Testis (tissue), 3 donors: ENCODE measurements around the gene CLCN3. TPM values are rescaled to one million over a fixed set of nuclear protein-coding genes. Genes with fewer than 3 reads are reported as not detected.

ENCODE experiments used
- DNase-seq: peaks from one replicate; pipeline ENCODE4 v3.0.0-alpha.2; 2019
- H3K27ac ChIP-seq, 2 donors: fragments of 200-600 bp; sonication (generic); one replicate each; pipeline ENCODE4 v1.5.1; 2019
- H3K27me3 ChIP-seq: fragments of 200-600 bp; sonication (generic); one replicate; pipeline ENCODE4 v1.5.1; 2019
- H3K36me3 ChIP-seq: fragments of 200-600 bp; sonication (generic); one replicate; pipeline ENCODE4 v1.5.1; 2017; ENCODE audit warnings: low read depth; ENCODE audit errors: missing control alignments
- H3K4me1 ChIP-seq: fragments of 200-600 bp; sonication (generic); one replicate; pipeline ENCODE4 v1.5.1; 2019
- H3K4me3 ChIP-seq, 2 donors: fragments of 200-600 bp; sonication (generic); one replicate each; pipeline ENCODE4 v1.5.1; 2017 to 2019
- H3K9me3 ChIP-seq: fragments of 200-600 bp; sonication (generic); one replicate; pipeline ENCODE4 v1.5.1; 2017
- CTCF ChIP-seq, 3 experiments: fragments of 450-650 bp in 2 of 3; fragments of 200-600 bp in 1 of 3; sonication (generic) in 1 of 3; IDR thresholded peaks; one replicate each; pipeline ENCODE4 v1.5.1; 2016 to 2019; ENCODE audit warnings: antibody characterized with exemption in 3 of 3, mild to moderate bottlenecking in 2 of 3, moderate library complexity in 1 of 3
- POLR2A ChIP-seq: fragments of 450-650 bp; IDR thresholded peaks from one replicate; pipeline ENCODE4 v1.6.1; 2017; ENCODE audit warnings: antibody characterized with exemption, mild to moderate bottlenecking, moderate library complexity
- WGBS, 2 donors: methylation state at CpG; one replicate each; pipeline ENCODE4 v1.1.5; 2018; 5-methylcytosine and 5-hydroxymethylcytosine counted together
- intact Hi-C: fragments of 100-400 bp; cut with DNase I; formaldehyde crosslinking; loops from one replicate; pipeline ENCODE4 v1.15.1; 2023; ENCODE audit warnings: low total_unique reads
- polyA plus RNA-seq: library from polyadenylated mRNA; stranded (reverse); fragments of 350-450 nt; fragmentation: Illumina TruSeq; extraction: RNeasy Lipid Tissue Mini Kit (QIAGEN cat#74804); gene quantifications from one replicate; pipeline ENCODE4 v1.2.3, GENCODE V29; 2014; ENCODE audit warnings: low read depth, low replicate concordance; ENCODE audit not compliant: insufficient read depth
- total RNA-seq, 2 donors: library from RNA; depleted of rRNA; stranded (reverse); fragments of >200 nt; gene quantifications; one replicate each; pipeline ENCODE4 v1.2.3, GENCODE V29; 2016

The CLCN3 gene
- total and polyA plus RNA-seq, 3 donors from 2014 or later = 63.0 to 97.4 (median 89.2) TPM

GRCh38 chr4:169756971-169757574 lies 136.7 kb downstream of the CLCN3 start:
- Histone ChIP-seq H3K27ac (peak overlapping the region; percentile 49 to 81), H3K4me1 (peaks cover 11% of the 10 kb centered on the region), H3K9me3 (no peaks in the 10 kb centered on the region), H3K36me3 (no peaks in the 10 kb centered on the region), H3K27me3 (no peaks in the 10 kb centered on the region), H3K4me3 (peak overlapping the region; percentile 82 to 88)
- intact Hi-C loops = no loop called here
- WGBS, 2 donors = 1 to 2% methylated on average over 13 of the region's 13 CpGs
- TF ChIP-seq POLR2A (no peak), CTCF (IDR thresholded peaks at IDR 0.05) (no peak)
- peak; percentile 26 for DNase-seq

GRCh38 chr4:169757575-169758184 lies 137.3 kb downstream of the CLCN3 start, which contains the start of gene HPF1:
TSS of gene HPF1 (minus strand) at chr4:169757944. CDS start at chr4:169757877, 67 bp downstream.
- no peaks in the 10 kb centered on the region for H3K36me3 ChIP-seq
- WGBS, 2 donors = 1% methylated on average over 16 to 46 of the region's 46 CpGs
- TF ChIP-seq POLR2A = no peak
- TF ChIP-seq CTCF (IDR thresholded peaks at IDR 0.05) = no peak
- DNase-seq = peak; percentile 96
- H3K4me1 ChIP-seq = peaks cover 11% of the 10 kb centered on the region
- H3K27me3 ChIP-seq = no peaks in the 10 kb centered on the region
- H3K9me3 ChIP-seq = no peaks in the 10 kb centered on the region
- peak within 1 kb of the TSS; percentile 81 to 85 for H3K27ac ChIP-seq
- peak within 1 kb of the TSS; percentile 82 to 88 for H3K4me3 ChIP-seq
- intact Hi-C loops = no loop called here

- Histone ChIP-seq H3K27me3 (no peaks in the 10 kb centered on the region), H3K9me3 (no peaks in the 10 kb centered on the region), H3K4me1 (peaks cover 11% of the 10 kb centered on the region), H3K4me3 (peak overlapping the region; percentile 82 to 88), H3K27ac (peak overlapping the region; percentile 81 to 85), H3K36me3 (no peaks in the 10 kb centered on the region)
- WGBS, 2 donors = 14 to 27% methylated on average over 11 of the region's 11 CpGs
- DNase-seq = no peak
- no peak for TF ChIP-seq POLR2A
- no peak for TF ChIP-seq CTCF (IDR thresholded peaks at IDR 0.05)
- intact Hi-C loops = no loop called here
These were observed 138.1 kb downstream of the CLCN3 start for GRCh38 chr4:169758401-169758962.

- H3K36me3 ChIP-seq = no peaks in the 10 kb centered on the region
- H3K4me1 ChIP-seq = peaks cover 4% of the 10 kb centered on the region
- no peaks in the 10 kb centered on the region for H3K9me3 ChIP-seq
- no peak for DNase-seq
- TF ChIP-seq CTCF (IDR thresholded peaks at IDR 0.05) (no peak), POLR2A (no peak)
- intact Hi-C loops = no loop called here
- no peak overlapping the region for H3K27ac ChIP-seq
- no peak overlapping the region for H3K4me3 ChIP-seq
- H3K27me3 ChIP-seq = no peaks in the 10 kb centered on the region
- 68 to 71% methylated on average over 4 of the region's 4 CpGs for WGBS, 2 donors
These were observed 141.5 kb downstream of the CLCN3 start for GRCh38 chr4:169761846-169762245.
